NCI-H510A treated with DMSO at 0.1 percent for 48 hours (cell line): ENCODE data around the gene CPOX.
"Not testable (repeated sequence)": the region's sequence is repeated elsewhere in the genome, so short reads cannot be mapped to it uniquely, and the experiment has no call there.

Experiments
- DNase-seq: peaks from one replicate; lab custom pipeline; 2025; lab: John Stamatoyannopoulos, UW

The CPOX gene

GRCh38 chr3:98593046-98593936 is at the start of gene CPOX:
CPOX (minus strand) TSS chr3:98593611; CDS start chr3:98593504, 107 bp downstream.
- DNase-seq = peak; percentile 69

- not testable (repeated sequence) for DNase-seq
These were observed 49.4 kb upstream of the CPOX start for GRCh38 chr3:98642769-98643168.

GRCh38 chr3:98641756-98642155 is 48.3 kb upstream of the CPOX start:
- DNase-seq = not testable (repeated sequence)

- DNase-seq = not testable (repeated sequence)
These were observed 45.1 kb upstream of the CPOX start for GRCh38 chr3:98638515-98638914.

- DNase-seq = no peak
These were observed 37.0 kb upstream of the CPOX start for GRCh38 chr3:98630416-98630815.

GRCh38 chr3:98628317-98628716 is 34.9 kb upstream of the CPOX start:
- DNase-seq = no peak

GRCh38 chr3:98626151-98626550 is 32.7 kb upstream of the CPOX start:
- DNase-seq = no peak

GRCh38 chr3:98623572-98624280 is 30.3 kb upstream of the CPOX start:
- no peak for DNase-seq

GRCh38 chr3:98617841-98618240 is 24.4 kb upstream of the CPOX start:
- no peak for DNase-seq

GRCh38 chr3:98613616-98614015 is 20.2 kb upstream of the CPOX start:
- DNase-seq = no peak

- no peak for DNase-seq
These were observed 19.6 kb upstream of the CPOX start for GRCh38 chr3:98612996-98613517.

GRCh38 chr3:98612587-98612986 is 19.2 kb upstream of the CPOX start:
- DNase-seq = no peak

GRCh38 chr3:98608029-98608428 is 14.6 kb upstream of the CPOX start:
- DNase-seq = no peak

GRCh38 chr3:98603580-98603979 is 10.2 kb upstream of the CPOX start:
- DNase-seq = no peak

GRCh38 chr3:98602078-98602678 is 8.8 kb upstream of the CPOX start:
- peak; percentile 45 for DNase-seq

- DNase-seq = no peak
These were observed 7.8 kb upstream of the CPOX start for GRCh38 chr3:98601180-98601579.

- DNase-seq = no peak
These were observed 7.1 kb upstream of the CPOX start for GRCh38 chr3:98600412-98601095.

- DNase-seq = no peak
These were observed 6.4 kb upstream of the CPOX start for GRCh38 chr3:98599647-98600411.

GRCh38 chr3:98598492-98598891 is 5.1 kb upstream of the CPOX start:
- no peak for DNase-seq

- peak; percentile 10 for DNase-seq
These were observed 3.4 kb upstream of the CPOX start for GRCh38 chr3:98596541-98597500.
